Fibroblast of lung (primary cell): ENCODE data around the gene CANX. TPM values are rescaled to one million over a fixed set of nuclear protein-coding genes. Genes with fewer than 3 reads are reported as not detected.
"Not testable (repeated sequence)": the region's sequence is repeated elsewhere in the genome, so short reads cannot be mapped to it uniquely, and the experiment has no call there.

Source experiments
- DNase-seq, 2 donors: peaks; one replicate each; pipeline versions ENCODE4 v3.0.0 to v3.0.0-alpha.2; 2010; ENCODE audit warnings: low read depth in 2 of 2
- H2AFZ ChIP-seq: 2 replicates; pipeline ENCODE4 v1.5.1; 2012; ENCODE audit warnings: low read length, control low read depth, inconsistent platforms
- H3K27ac ChIP-seq: 2 replicates; pipeline ENCODE4 v1.5.1; 2011; ENCODE audit warnings: low read length, control low read depth; ENCODE audit not compliant: insufficient read depth
- H3K27me3 ChIP-seq: 2 replicates; pipeline ENCODE4 v1.5.1; 2011; ENCODE audit warnings: mild to moderate bottlenecking, low read length; ENCODE audit not compliant: control insufficient read depth, insufficient read depth
- H3K36me3 ChIP-seq: 2 replicates; pipeline ENCODE4 v1.5.1; 2011; ENCODE audit warnings: low read length; ENCODE audit not compliant: control insufficient read depth, insufficient read depth
- H3K4me1 ChIP-seq: 2 replicates; pipeline ENCODE4 v1.5.1; 2011; ENCODE audit warnings: low read length; ENCODE audit not compliant: control insufficient read depth, insufficient read depth; ENCODE audit errors: extremely low read depth
- H3K4me2 ChIP-seq: 2 replicates; pipeline ENCODE4 v1.5.1; 2011; ENCODE audit warnings: low read length, control low read depth; ENCODE audit not compliant: insufficient read depth; ENCODE audit errors: extremely low read depth
- H3K4me3 ChIP-seq, 4 experiments: fragments of 200-600 bp in 1 of 4; sonication (generic) in 1 of 4; replicated peaks in 1 of 4; 2 replicates each; pipeline ENCODE4 v1.5.1; 2011 to 2016; ENCODE audit warnings: low read length in 4 of 4, low read depth in 3 of 4, mild to moderate bottlenecking in 3 of 4, control low read depth in 2 of 4, inconsistent platforms in 1 of 4, mixed read lengths in 1 of 4; ENCODE audit not compliant: insufficient read depth in 1 of 4; ENCODE audit errors: control extremely low read depth in 1 of 4
- H3K79me2 ChIP-seq: 2 replicates; pipeline ENCODE4 v1.5.1; 2012; ENCODE audit warnings: mild to moderate bottlenecking, low read length, inconsistent platforms; ENCODE audit not compliant: control insufficient read depth, insufficient read depth
- H3K9ac ChIP-seq: 2 replicates; pipeline ENCODE4 v1.5.1; 2011; ENCODE audit warnings: mild to moderate bottlenecking, low read length, control low read depth; ENCODE audit not compliant: insufficient read depth
- H3K9me3 ChIP-seq: 2 replicates; pipeline ENCODE4 v1.5.1; 2012; ENCODE audit warnings: low read depth, low read length; ENCODE audit not compliant: control insufficient read depth, insufficient read depth
- H4K20me1 ChIP-seq: 2 replicates; pipeline ENCODE4 v1.5.1; 2011; ENCODE audit warnings: low read length; ENCODE audit not compliant: control insufficient read depth, insufficient read depth; ENCODE audit errors: extremely low read depth
- EZH2 ChIP-seq: IDR thresholded peaks from 2 replicates; pipeline ENCODE4 v1.5.1; 2012; ENCODE audit warnings: low read length, control low read depth, mild to moderate bottlenecking; ENCODE audit errors: missing control alignments
- polyA minus RNA-seq: library from RNA; depleted of rRNA, polyadenylated mRNA; stranded (reverse); fragments of >200 nt; gene quantifications from 2 replicates; pipeline ENCODE4 v1.2.3, GENCODE V29; 2011; ENCODE audit warnings: low replicate concordance
- polyA plus RNA-seq, 2 donors: library from polyadenylated mRNA; depleted of rRNA in 1 of 2; stranded (reverse) in 1 of 2; unstranded in 1 of 2; fragments of >200 nt; gene quantifications; 2 replicates each; pipeline ENCODE4 v1.2.1, GENCODE V29; 2011 to 2012; ENCODE audit warnings: missing spikeins in 1 of 2
- total RNA-seq: library from RNA; depleted of rRNA; stranded (reverse); fragments of >200 nt; gene quantifications from 2 replicates; pipeline ENCODE4 v1.2.1, GENCODE V29; 2014
- TF ChIP-seq, protein P1 (sequence below), 2 donors: IDR thresholded peaks in 1 of 2; conservative IDR thresholded peaks in 1 of 2; 1 replicate in 1 of 2; 2 replicates in 1 of 2; pipeline ENCODE4 v1.5.1; 2011 to 2012; ENCODE audit warnings: low read length in 2 of 2, control low read depth in 1 of 2, inconsistent platforms in 1 of 2, low read depth in 1 of 2, mild to moderate bottlenecking in 1 of 2

CANX gene, protein sequence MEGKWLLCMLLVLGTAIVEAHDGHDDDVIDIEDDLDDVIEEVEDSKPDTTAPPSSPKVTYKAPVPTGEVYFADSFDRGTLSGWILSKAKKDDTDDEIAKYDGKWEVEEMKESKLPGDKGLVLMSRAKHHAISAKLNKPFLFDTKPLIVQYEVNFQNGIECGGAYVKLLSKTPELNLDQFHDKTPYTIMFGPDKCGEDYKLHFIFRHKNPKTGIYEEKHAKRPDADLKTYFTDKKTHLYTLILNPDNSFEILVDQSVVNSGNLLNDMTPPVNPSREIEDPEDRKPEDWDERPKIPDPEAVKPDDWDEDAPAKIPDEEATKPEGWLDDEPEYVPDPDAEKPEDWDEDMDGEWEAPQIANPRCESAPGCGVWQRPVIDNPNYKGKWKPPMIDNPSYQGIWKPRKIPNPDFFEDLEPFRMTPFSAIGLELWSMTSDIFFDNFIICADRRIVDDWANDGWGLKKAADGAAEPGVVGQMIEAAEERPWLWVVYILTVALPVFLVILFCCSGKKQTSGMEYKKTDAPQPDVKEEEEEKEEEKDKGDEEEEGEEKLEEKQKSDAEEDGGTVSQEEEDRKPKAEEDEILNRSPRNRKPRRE
- total RNA-seq (518 and 589 TPM in 2 replicates), polyA plus RNA-seq (560 and 722 TPM in 2 replicates), polyA minus RNA-seq (1,041 and 1,496 TPM in 2 replicates)
- polyA plus RNA-seq (2012) = 568 and 794 TPM in 2 replicates

DNA sequence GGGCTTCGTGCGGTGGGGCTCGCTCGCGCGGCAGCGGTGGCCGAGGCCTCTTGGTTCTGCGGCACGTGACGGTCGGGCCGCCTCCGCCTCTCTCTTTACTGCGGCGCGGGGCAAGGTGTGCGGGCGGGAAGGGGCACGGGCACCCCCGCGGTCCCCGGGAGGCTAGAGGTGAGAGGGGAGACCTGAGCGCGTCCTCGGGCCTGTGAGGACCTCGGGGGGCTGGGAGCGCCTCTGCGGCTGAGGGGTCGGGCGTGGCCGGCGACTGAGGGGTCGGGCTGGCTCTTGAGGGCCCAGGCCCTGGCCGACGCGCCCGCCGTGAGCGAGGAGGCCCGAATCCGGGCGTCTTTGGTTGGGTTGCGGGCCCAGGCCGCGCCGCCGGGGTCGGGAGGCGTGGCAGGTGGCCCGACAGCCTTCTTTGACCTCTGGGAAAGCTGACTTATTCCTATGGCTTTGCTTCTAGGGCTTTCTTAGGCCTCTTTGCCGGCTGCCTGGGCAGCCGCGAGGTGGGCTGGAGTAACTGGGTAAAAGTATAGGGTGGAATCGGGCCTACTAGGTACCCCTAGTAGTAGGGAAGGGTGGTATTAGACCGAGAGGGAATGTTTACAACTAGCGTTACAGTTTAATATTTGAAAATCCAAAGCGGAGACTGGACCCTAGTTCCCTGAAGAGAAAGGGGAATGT lies at the start of gene CANX:
TSS of gene CANX (plus strand) at position 33 of the 681 bp plus-strand sequence. CDS start 6,715 bp downstream, outside the sequence.
- Histone ChIP-seq H4K20me1 (peaks cover 1% of the 10 kb centered on the region), H3K4me2 (peak within 1 kb of the TSS; percentile 97)

DNA sequence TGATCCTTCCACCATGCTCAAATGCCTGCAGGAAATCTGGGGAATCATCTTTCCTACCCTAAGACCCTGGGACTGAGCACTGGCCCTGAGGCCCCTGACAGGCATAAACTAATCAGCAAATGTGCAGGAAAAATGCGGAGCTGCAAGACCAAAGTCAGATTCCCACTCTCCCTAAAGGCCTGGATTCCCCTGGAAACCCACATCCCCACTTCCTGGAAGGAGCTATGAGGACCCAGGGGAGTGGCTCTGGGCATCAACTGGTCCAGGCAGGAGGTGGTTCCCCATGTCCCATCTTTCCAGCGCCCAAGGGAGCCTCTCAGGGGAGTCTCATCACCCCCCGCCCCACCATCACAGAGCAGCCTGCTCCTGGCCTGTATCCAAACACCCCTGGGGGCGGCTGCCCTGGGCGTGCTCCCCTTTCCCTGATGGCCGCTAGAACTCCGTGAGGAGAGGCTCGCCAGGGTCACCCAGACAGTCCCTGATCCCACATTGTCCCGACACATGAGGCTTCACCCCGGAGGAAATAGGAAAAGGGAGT lies 49.5 kb upstream of the CANX start:
- not testable (repeated sequence) for DNase-seq, H3K27me3 ChIP-seq, H3K36me3 ChIP-seq

More for the DNA sequence above, at the start of gene CANX:
- H3K4me1 ChIP-seq = peaks cover 2% of the 10 kb centered on the region
- peak within 1 kb of the TSS; percentile 91 for H3K27ac ChIP-seq
- no peak for TF ChIP-seq EZH2
- TF ChIP-seq, protein P1, sequence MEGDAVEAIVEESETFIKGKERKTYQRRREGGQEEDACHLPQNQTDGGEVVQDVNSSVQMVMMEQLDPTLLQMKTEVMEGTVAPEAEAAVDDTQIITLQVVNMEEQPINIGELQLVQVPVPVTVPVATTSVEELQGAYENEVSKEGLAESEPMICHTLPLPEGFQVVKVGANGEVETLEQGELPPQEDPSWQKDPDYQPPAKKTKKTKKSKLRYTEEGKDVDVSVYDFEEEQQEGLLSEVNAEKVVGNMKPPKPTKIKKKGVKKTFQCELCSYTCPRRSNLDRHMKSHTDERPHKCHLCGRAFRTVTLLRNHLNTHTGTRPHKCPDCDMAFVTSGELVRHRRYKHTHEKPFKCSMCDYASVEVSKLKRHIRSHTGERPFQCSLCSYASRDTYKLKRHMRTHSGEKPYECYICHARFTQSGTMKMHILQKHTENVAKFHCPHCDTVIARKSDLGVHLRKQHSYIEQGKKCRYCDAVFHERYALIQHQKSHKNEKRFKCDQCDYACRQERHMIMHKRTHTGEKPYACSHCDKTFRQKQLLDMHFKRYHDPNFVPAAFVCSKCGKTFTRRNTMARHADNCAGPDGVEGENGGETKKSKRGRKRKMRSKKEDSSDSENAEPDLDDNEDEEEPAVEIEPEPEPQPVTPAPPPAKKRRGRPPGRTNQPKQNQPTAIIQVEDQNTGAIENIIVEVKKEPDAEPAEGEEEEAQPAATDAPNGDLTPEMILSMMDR (conservative IDR thresholded peaks at IDR 0.05 in 1 of 2, IDR thresholded peaks at IDR 0.05 in 1 of 2; ENCODE audit: low read depth in 1 of 2, low read length in 2 of 2) = no peak
- peak within 1 kb of the TSS; percentile 68 to 92 (median 84) for H3K4me3 ChIP-seq
- peaks cover 52% of the 10 kb centered on the region for H3K79me2 ChIP-seq
- no peak for DNase-seq
- peak within 1 kb of the TSS; percentile 22 for H2AFZ ChIP-seq
- no peaks in the 10 kb centered on the region for H3K27me3 ChIP-seq
- no peaks in the 10 kb centered on the region for H3K9me3 ChIP-seq
- H3K36me3 ChIP-seq = peaks cover 10% of the 10 kb centered on the region
- peak within 1 kb of the TSS; percentile 98 for H3K9ac ChIP-seq

DNA sequence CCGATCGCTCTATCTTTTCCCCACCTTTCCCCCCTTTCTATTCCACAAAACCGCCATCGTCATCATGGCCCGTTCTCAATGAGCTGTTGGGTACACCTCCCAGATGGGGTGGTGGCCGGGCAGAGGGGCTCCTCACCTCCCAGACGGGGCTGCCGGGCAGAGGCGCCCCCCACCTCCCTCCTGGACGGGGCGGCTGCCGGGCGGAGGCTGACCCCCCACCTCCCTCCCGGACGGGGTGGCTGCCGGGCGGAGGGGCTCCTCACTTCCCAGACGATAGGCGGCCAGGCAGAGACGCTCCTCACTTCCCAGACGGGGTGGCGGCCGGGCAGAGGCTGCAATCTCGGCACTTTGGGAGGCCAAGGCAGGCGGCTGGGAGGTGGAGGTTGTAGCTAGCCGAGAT lies 48.5 kb upstream of the CANX start:
- H3K4me1 ChIP-seq, H3K27me3 ChIP-seq: not testable (repeated sequence)

More for the DNA sequence above, 49.5 kb upstream of the CANX start:
- not testable (repeated sequence) for H2AFZ ChIP-seq, H3K4me1 ChIP-seq, H4K20me1 ChIP-seq, H3K4me2 ChIP-seq, H3K27ac ChIP-seq, H3K9ac ChIP-seq, H3K4me3 ChIP-seq, H3K79me2 ChIP-seq, H3K9me3 ChIP-seq

DNA sequence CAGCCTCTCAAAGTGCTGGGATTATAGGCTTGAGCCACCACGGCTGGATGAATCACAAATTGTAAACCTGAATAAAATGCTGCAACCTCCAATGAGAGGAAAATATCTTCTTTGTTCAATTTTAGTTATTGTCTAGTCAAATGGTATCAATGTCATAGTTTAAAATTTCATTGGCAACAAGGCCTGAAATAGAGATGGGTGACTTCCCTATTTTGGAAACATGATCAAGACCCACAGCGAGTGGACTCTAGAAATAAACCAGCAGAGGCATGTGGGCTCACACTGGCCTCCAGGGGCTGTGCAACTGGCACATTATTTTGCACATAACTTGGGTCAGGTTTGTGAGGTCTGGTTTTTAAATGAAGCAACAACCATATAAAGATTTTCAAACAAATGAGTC lies 45.6 kb upstream of the CANX start:
- not testable (repeated sequence) for H3K79me2 ChIP-seq, H3K4me1 ChIP-seq, H3K9ac ChIP-seq, H4K20me1 ChIP-seq, H3K4me2 ChIP-seq, H3K36me3 ChIP-seq, H3K27ac ChIP-seq, H3K27me3 ChIP-seq, DNase-seq, H3K4me3 ChIP-seq, H3K9me3 ChIP-seq, H2AFZ ChIP-seq

More for the DNA sequence above, 48.5 kb upstream of the CANX start:
- not testable (repeated sequence) for H3K9ac ChIP-seq, H3K36me3 ChIP-seq, DNase-seq, H3K27ac ChIP-seq, H3K4me2 ChIP-seq, H4K20me1 ChIP-seq, H3K9me3 ChIP-seq, H2AFZ ChIP-seq, H3K79me2 ChIP-seq, H3K4me3 ChIP-seq

DNA sequence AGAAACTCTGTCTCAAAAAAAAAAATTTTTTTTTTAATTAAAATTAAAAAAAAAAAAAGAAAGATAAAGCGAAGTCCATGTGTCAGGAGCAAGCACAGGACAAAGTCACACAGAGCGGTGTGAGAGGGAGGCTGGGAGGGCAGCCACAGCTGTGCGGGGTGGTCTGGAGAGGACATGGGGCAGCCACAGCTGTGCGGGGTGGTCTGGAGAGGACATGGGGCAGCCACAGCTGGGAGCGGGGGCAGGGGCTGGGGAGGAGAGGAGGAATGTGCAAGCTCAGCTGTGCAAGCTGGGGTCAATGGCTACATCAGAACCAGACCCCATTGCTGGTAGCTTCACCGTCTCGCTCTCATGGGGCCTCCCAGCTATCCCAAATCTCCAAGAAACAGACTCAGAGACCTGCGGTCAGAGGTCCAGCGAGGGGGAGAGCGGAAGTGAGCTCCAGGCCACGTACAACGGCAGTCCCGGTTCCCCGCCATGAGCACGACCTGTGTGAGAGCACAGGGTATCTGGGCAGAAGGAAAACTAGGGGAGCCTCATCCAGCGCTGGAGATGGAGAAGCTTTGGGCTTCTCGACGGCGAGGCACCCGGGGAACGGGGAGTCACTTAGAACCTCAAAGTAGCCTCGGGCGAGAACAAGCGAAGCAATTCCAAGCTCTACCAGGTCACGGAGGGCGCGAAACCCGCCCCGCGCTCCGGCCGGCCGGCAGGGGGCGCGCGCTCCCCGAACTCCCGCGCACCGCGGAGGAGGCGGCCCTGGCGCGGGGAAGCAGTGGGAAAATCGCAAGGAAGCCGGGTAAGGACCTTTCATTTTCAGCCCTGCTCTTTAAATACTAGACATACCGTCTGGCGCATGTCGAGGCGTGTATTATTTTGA lies 41.2 kb upstream of the CANX start:
- not testable (repeated sequence) for H3K9ac ChIP-seq, H3K36me3 ChIP-seq, H4K20me1 ChIP-seq, H3K4me2 ChIP-seq, H2AFZ ChIP-seq, DNase-seq, H3K27ac ChIP-seq, H3K4me1 ChIP-seq, H3K9me3 ChIP-seq, H3K27me3 ChIP-seq, H3K79me2 ChIP-seq, H3K4me3 ChIP-seq
